HepG2 (cell line): Measurements from ENCODE around the gene HDGF. TPM values are rescaled to one million over a fixed set of nuclear protein-coding genes. Genes with fewer than 3 reads are reported as not detected.

Experiments
- ADNP ChIP-seq: sonication (generic); formaldehyde crosslinking; IDR thresholded peaks from 2 replicates; pipeline ENCODE4 v1.4.0; 2020; ENCODE audit warnings: missing genetic modification reagents
- CHD4 ChIP-seq: fragments of 200-600 bp; sonication (generic); IDR thresholded peaks from 2 replicates; pipeline ENCODE4 v1.7.0; 2017; ENCODE audit warnings: mild to moderate bottlenecking, low read length, borderline replicate concordance
- FIP1L1 ChIP-seq: fragments of 200-400 bp; formaldehyde crosslinking; IDR thresholded peaks from 2 replicates; pipeline ENCODE4 v1.6.1; 2018; ENCODE audit warnings: low read depth, mild to moderate bottlenecking, low read length, moderate library complexity, borderline replicate concordance; ENCODE audit not compliant: insufficient read depth
- IRF2 ChIP-seq: IDR thresholded peaks from 2 replicates; pipeline ENCODE4 v1.6.1; 2018; ENCODE audit warnings: missing genetic modification reagents, missing compliant biosample characterization
- KAT2B ChIP-seq: fragments of 150-350 bp; IDR thresholded peaks from 2 replicates; pipeline ENCODE4 v1.6.1; 2014; ENCODE audit warnings: low read depth, low read length, borderline replicate concordance
- KDM3A ChIP-seq: IDR thresholded peaks from 2 replicates; pipeline ENCODE4 v1.6.1; 2018; ENCODE audit warnings: low read depth, missing compliant biosample characterization
- MAFF ChIP-seq: IDR thresholded peaks from 2 replicates; pipeline ENCODE4 v1.6.1; 2011; ENCODE audit warnings: low read depth, low read length, improper control_type of control experiment
- PAX8 ChIP-seq: sonication (generic); formaldehyde crosslinking; IDR thresholded peaks from 2 replicates; pipeline ENCODE4 v1.8.0; 2022; ENCODE audit warnings: mild to moderate bottlenecking, missing genetic modification reagents, borderline replicate concordance
- REXO4 ChIP-seq: sonication (generic); formaldehyde crosslinking; IDR thresholded peaks from 2 replicates; pipeline ENCODE4 v1.8.0; 2022; ENCODE audit warnings: missing genetic modification reagents, mild to moderate bottlenecking, borderline replicate concordance
- RFXAP ChIP-seq: sonication (generic); formaldehyde crosslinking; IDR thresholded peaks from 2 replicates; pipeline ENCODE4 v1.4.0; 2020; ENCODE audit warnings: missing genetic modification reagents, borderline replicate concordance
- SNAI1 ChIP-seq: sonication (generic); formaldehyde crosslinking; IDR thresholded peaks from 2 replicates; pipeline ENCODE4 v1.5.0; 2020; ENCODE audit warnings: mild to moderate bottlenecking, missing genetic modification reagents, borderline replicate concordance
- U2AF2 ChIP-seq: fragments of 200-400 bp; formaldehyde crosslinking; IDR thresholded peaks from 2 replicates; pipeline ENCODE4 v1.6.1; 2017; ENCODE audit warnings: low read depth, mild to moderate bottlenecking, low read length
- ZBTB3 ChIP-seq: sonication (generic); formaldehyde crosslinking; IDR thresholded peaks from 2 replicates; pipeline ENCODE4 v1.4.0; 2020; ENCODE audit warnings: low read depth, mild to moderate bottlenecking, moderate library complexity, missing genetic modification reagents, borderline replicate concordance
- ZBTB38 ChIP-seq: sonication (generic); formaldehyde crosslinking; IDR thresholded peaks from 2 replicates; pipeline ENCODE4 v1.5.1; 2020; ENCODE audit warnings: mild to moderate bottlenecking, missing genetic modification reagents
- ZFP90 ChIP-seq: sonication (generic); formaldehyde crosslinking; IDR thresholded peaks from 2 replicates; pipeline ENCODE4 v1.8.0; 2022; ENCODE audit warnings: missing genetic modification reagents, mild to moderate bottlenecking, inconsistent platforms, borderline replicate concordance
- ZMAT3 ChIP-seq: sonication (generic); formaldehyde crosslinking; conservative IDR thresholded peaks from 2 replicates; pipeline ENCODE4 v1.7.0; 2021; ENCODE audit warnings: missing genetic modification reagents
- ZMYM2 ChIP-seq: sonication (generic); formaldehyde crosslinking; IDR thresholded peaks from 2 replicates; pipeline ENCODE4 v1.8.0; 2022; ENCODE audit warnings: mild to moderate bottlenecking, missing genetic modification reagents
- ZNF10 ChIP-seq: sonication (generic); formaldehyde crosslinking; IDR thresholded peaks from 2 replicates; pipeline ENCODE4 v1.4.0; 2020; ENCODE audit warnings: mild to moderate bottlenecking, low read depth, missing genetic modification reagents, borderline replicate concordance
- ZNF136 ChIP-seq: sonication (generic); formaldehyde crosslinking; IDR thresholded peaks from 2 replicates; pipeline ENCODE4 v1.8.1; 2022; ENCODE audit warnings: low read depth, mild to moderate bottlenecking, moderate library complexity, missing genetic modification reagents
- ZNF660 ChIP-seq: sonication (generic); formaldehyde crosslinking; IDR thresholded peaks from 2 replicates; pipeline ENCODE4 v1.5.1; 2020; ENCODE audit warnings: mild to moderate bottlenecking, low read depth, missing genetic modification reagents, borderline replicate concordance
- ZNF7 ChIP-seq: IDR thresholded peaks from 2 replicates; pipeline ENCODE4 v1.6.1; 2016; ENCODE audit warnings: missing biosample characterization, missing genetic modification reagents
- ZNF703 ChIP-seq: sonication (generic); formaldehyde crosslinking; IDR thresholded peaks from 2 replicates; pipeline ENCODE4 v1.5.1; 2020; ENCODE audit warnings: missing genetic modification reagents, mild to moderate bottlenecking, moderate library complexity, borderline replicate concordance
- ZNF709 ChIP-seq: sonication (generic); formaldehyde crosslinking; IDR thresholded peaks from 2 replicates; pipeline ENCODE4 v1.5.0; 2020; ENCODE audit warnings: mild to moderate bottlenecking, missing genetic modification reagents
- ZNF773 ChIP-seq: sonication (generic); formaldehyde crosslinking; IDR thresholded peaks from 2 replicates; pipeline ENCODE4 v1.4.0; 2020; ENCODE audit warnings: missing genetic modification reagents, borderline replicate concordance
- ZSCAN22 ChIP-seq: sonication (generic); formaldehyde crosslinking; IDR thresholded peaks from 2 replicates; pipeline ENCODE4 v1.4.0; 2020; ENCODE audit warnings: mild to moderate bottlenecking, missing genetic modification reagents
- ZSCAN29 ChIP-seq: sonication (generic); formaldehyde crosslinking; conservative IDR thresholded peaks from 2 replicates; pipeline ENCODE4 v1.4.0; 2020; ENCODE audit warnings: mild to moderate bottlenecking, missing genetic modification reagents
- polyA plus RNA-seq, 8 experiments: library from polyadenylated mRNA; depleted of rRNA in 3 of 8; stranded (reverse) in 7 of 8; unstranded in 1 of 8; fragments of >200 nt; fragmentation: Illumina TruSeq in 4 of 8; extraction: Trizol in 4 of 8; gene quantifications; 2 replicates each; pipeline versions ENCODE4 v1.2.1 to v1.2.3, GENCODE V29; 2011 to 2016; ENCODE audit warnings: low read depth in 4 of 8, missing spikeins in 1 of 8, mixed read lengths in 1 of 8; ENCODE audit not compliant: insufficient read depth in 1 of 8
- total RNA-seq, 5 experiments: library from RNA; depleted of rRNA; stranded (reverse); fragments of >200 nt; fragmentation: Illumina TruSeq; extraction: Trizol; gene quantifications; 2 replicates each; pipeline ENCODE4 v1.2.3, GENCODE V29; 2016; ENCODE audit warnings: low read depth in 1 of 5
- TF ChIP-seq, protein P1 (sequence below): sonication (generic); formaldehyde crosslinking; IDR thresholded peaks from 2 replicates; pipeline ENCODE4 v1.5.0; 2020; ENCODE audit warnings: missing genetic modification reagents
- TF ChIP-seq, protein P2 (sequence below): sonication (generic); formaldehyde crosslinking; IDR thresholded peaks from 2 replicates; pipeline ENCODE4 v1.8.0; 2022; ENCODE audit warnings: missing genetic modification reagents, low read depth, mild to moderate bottlenecking, borderline replicate concordance
- TF ChIP-seq, protein P3 (sequence below): sonication (generic); formaldehyde crosslinking; IDR thresholded peaks from 2 replicates; pipeline ENCODE4 v1.8.1; 2023; ENCODE audit warnings: missing genetic modification reagents, inconsistent platforms, borderline replicate concordance

Gene HDGF
- total and polyA plus RNA-seq, 2 of the 13 experiments (the other 11 are each of a cell fraction or from before 2014, with no cell fraction given) = 156 to 196 TPM

DNA sequence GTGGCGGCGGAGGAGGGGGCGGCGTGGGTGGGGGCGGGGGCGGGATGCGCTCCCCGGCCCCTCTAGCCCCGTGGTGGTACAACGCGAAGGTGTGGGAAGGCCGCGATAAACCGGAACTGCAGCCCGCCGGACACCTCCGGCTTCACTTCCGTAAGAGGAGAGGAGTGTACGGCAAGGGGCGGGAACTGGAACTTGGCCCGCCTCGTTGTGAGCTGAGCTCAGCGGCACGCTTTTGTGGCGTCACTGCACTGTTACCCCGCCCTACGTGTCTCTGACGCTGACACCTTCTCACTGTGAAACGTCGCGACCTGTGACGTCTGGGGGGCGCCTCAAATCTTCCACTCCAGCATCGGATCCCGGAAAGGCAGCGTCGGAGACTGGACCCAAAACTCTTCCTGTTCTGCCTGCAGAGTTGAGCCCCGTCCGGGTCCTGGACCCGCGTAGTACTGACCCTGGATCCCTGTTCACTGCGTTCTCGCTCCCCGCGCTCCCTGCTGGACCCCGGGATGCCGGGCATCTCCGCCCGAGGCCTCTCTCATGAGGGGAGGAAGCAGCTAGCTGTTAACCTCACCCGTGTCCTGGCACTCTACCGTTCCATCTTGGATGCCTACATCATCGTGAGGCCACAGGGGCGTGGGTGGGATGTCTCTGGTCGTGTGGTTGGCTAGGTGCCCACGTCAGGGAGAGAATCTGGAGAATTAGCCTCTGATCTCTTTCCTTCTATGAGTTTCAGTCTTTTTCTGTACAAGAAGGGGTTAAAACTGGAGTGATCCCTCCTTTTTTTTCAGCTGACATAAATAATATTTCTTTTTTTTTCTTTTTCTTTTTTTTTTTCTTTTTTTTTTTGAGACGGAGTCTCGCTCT lies 22.6 kb downstream of the HDGF start, which contains the start of gene ISG20L2 (continued):
- TF ChIP-seq ZNF7 (CRISPR knock-in tag) = no peak
- TF ChIP-seq, protein P1, sequence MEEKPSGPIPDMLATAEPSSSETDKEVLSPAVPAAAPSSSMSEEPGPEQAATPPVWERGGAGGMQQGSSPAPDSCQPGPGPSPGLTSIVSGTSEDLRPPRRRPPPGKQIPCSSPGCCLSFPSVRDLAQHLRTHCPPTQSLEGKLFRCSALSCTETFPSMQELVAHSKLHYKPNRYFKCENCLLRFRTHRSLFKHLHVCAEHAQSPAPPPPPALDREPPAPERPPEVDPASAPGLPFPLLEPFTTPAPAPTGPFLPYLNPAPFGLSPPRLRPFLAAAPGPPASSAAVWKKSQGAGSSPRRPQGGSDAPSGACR (CRISPR knock-in tag) = no peak
- TF ChIP-seq, protein P2, sequence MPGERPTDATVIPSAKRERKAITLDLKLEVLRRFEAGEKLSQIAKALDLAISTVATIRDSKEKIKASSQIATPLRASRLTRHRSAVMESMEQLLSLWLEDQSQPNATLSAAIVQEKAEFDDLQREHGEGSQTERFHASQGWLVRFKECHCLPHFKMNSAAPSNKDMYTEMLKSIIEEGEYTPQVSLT (CRISPR knock-in tag) = no peak
- TF ChIP-seq FIP1L1 = no peak
- TF ChIP-seq ZFP90 (CRISPR knock-in tag) = no peak
- no peak for TF ChIP-seq ZBTB3
- no peak for TF ChIP-seq ZSCAN29
- TF ChIP-seq, protein P3, sequence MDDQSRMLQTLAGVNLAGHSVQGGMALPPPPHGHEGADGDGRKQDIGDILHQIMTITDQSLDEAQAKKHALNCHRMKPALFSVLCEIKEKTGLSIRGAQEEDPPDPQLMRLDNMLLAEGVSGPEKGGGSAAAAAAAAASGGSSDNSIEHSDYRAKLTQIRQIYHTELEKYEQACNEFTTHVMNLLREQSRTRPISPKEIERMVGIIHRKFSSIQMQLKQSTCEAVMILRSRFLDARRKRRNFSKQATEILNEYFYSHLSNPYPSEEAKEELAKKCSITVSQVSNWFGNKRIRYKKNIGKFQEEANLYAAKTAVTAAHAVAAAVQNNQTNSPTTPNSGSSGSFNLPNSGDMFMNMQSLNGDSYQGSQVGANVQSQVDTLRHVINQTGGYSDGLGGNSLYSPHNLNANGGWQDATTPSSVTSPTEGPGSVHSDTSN (CRISPR knock-in tag) = no peak
- no peak for TF ChIP-seq KAT2B
- no peak for TF ChIP-seq ADNP (CRISPR knock-in tag)
- TF ChIP-seq ZNF773 (CRISPR knock-in tag) = 0 out of 2 replicates have a peak, but pooled peaks have one; percentile 52
- TF ChIP-seq ZMYM2 (CRISPR knock-in tag) = peak; percentile 84
- TF ChIP-seq CHD4 = no peak
- TF ChIP-seq ZNF660 (CRISPR knock-in tag) = no peak
- peak; percentile 41 for TF ChIP-seq IRF2 (CRISPR knock-in tag)
- peak; percentile 9 for TF ChIP-seq ZBTB38 (CRISPR knock-in tag)
- no peak for TF ChIP-seq SNAI1
- TF ChIP-seq MAFF = no peak
- no peak for TF ChIP-seq U2AF2
- no peak for TF ChIP-seq PAX8 (CRISPR knock-in tag)
- TF ChIP-seq ZNF10 (CRISPR knock-in tag) = no peak
- no peak for TF ChIP-seq ZNF709 (CRISPR knock-in tag)
- TF ChIP-seq KDM3A (CRISPR knock-in tag) = no peak
- no peak for TF ChIP-seq REXO4 (CRISPR knock-in tag)
- no peak for TF ChIP-seq RFXAP (CRISPR knock-in tag)
- TF ChIP-seq ZSCAN22 (CRISPR knock-in tag) = no peak
- no peak for TF ChIP-seq ZNF136 (CRISPR knock-in tag)
- no peak for TF ChIP-seq ZNF703 (CRISPR knock-in tag)
- no peak; the same call in 1 of the 2 replicates for TF ChIP-seq ZMAT3
